ENCODE data around the gene PCK1. TPM values are rescaled to one million over a fixed set of nuclear protein-coding genes. Genes with fewer than 3 reads are reported as not detected.

The PCK1 gene
- total and polyA plus RNA-seq, 4 donors, result 0.30 to 0.90 (median 0.58) TPM

DNA sequence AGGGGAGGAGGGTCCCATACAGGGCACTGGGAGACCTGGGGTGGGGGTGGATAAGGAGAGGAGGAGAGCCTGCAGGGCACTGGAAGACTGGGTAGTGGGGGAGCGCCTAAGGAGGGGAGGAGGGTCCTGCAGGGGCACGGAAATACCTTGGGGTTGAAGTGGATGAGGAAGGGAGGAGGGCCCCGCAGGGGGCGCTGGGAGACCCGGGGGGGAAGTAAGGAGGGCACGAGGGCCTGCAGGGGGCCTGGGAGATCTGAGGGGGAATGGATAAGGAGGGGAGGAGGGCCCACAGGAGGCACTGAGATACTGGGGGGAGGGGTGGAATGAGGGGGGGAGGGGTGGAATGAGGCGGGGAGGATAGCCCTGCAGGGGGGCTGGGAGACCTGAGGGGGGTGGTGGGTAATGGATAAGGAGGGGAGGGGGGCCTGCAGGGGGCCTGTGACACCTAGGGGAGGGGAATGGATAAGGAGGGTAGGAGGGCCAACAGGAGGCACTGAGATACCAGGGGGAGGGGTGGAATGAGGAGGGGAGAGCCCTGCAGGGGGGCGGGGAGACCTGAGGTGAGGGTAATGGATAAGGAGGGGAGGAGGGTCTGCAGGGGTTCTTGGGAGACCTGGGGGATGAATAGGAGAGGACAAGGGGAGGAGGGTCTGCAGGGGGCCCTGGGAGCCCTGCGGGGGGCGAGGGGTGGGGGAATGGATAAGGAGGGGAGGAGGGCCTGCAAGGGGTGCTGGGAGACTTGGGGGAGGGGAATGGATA is 35.4 kb upstream of the PCK1 start:
- 82% methylated on average over 6 of the region's 10 CpGs for WGBS (ENCODE audit: insufficient coverage)
- Histone ChIP-seq H3K27me3 (ENCODE audit: control insufficient read depth, insufficient read depth, low read length) (no peaks in the 10 kb centered on the region), H3K36me3 (ENCODE audit: control insufficient read depth, insufficient read depth, low read length) (no peaks in the 10 kb centered on the region), H3K27ac (ENCODE audit: low read depth, low read length) (no peak overlapping the region), H3K4me3 (ENCODE audit: low read depth, low read length) (no peak overlapping the region), H3K4me1 (ENCODE audit: control insufficient read depth, insufficient read depth, low read length) (no peaks in the 10 kb centered on the region), H3K9me3 (ENCODE audit: control insufficient read depth, insufficient read depth, low read length) (no peaks in the 10 kb centered on the region)
- DNase-seq (ENCODE audit: low read depth in 4 of 6, low spot score in 6 of 6), result no peak

DNA sequence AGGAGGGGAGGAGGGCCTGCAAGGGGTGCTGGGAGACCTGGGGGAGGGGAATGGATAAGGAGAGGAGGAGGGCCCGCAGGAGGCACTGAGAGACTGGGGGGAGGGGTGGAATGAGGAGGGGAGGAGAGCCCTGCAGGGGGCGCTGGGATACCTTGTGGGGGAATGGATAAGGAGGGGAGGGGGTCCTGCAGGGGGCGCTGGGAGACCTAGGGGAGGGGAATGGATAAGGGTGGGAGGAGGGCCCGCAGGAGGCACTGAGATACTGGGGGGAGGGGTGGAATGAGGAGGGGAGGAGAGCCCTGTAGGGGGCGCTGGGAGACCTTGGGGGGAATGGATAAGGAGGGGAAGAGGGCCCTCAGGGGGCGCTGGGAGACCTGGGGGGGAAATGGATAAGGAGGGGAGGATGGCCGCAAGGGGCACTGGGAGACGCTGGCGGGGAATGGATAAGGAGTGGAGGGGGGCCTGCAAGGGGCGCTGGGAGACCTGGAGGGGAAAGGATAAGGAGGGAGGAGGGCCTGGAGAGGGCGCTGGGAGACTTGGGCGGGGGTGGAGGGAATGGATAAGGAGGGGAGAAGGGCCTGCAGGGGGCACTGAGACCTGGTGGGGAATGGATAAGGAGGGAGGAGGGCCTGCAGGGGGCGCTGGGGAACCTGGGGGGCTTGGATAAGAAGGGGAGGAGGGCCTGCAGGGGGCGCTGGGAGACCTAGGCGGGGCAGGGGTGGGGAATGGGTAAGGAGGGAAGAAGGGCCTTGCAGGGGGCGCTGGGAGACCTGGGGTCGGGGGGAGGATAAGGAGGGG is 34.6 kb upstream of the PCK1 start:
- H3K36me3 ChIP-seq (ENCODE audit: control insufficient read depth, insufficient read depth, low read length), result no peaks in the 10 kb centered on the region
- H3K9me3 ChIP-seq (ENCODE audit: control insufficient read depth, insufficient read depth, low read length), result no peaks in the 10 kb centered on the region
- no peaks in the 10 kb centered on the region for H3K27me3 ChIP-seq (ENCODE audit: control insufficient read depth, insufficient read depth, low read length)
- H3K4me1 ChIP-seq (ENCODE audit: control insufficient read depth, insufficient read depth, low read length), result no peaks in the 10 kb centered on the region
- H3K27ac ChIP-seq (ENCODE audit: low read depth, low read length), result no peak overlapping the region
- DNase-seq (ENCODE audit: low read depth in 4 of 6, low spot score in 6 of 6), result no peak
- H3K4me3 ChIP-seq (ENCODE audit: low read depth, low read length), result no peak overlapping the region
- WGBS (ENCODE audit: insufficient coverage), result 80% methylated on average over 16 of the region's 17 CpGs

DNA sequence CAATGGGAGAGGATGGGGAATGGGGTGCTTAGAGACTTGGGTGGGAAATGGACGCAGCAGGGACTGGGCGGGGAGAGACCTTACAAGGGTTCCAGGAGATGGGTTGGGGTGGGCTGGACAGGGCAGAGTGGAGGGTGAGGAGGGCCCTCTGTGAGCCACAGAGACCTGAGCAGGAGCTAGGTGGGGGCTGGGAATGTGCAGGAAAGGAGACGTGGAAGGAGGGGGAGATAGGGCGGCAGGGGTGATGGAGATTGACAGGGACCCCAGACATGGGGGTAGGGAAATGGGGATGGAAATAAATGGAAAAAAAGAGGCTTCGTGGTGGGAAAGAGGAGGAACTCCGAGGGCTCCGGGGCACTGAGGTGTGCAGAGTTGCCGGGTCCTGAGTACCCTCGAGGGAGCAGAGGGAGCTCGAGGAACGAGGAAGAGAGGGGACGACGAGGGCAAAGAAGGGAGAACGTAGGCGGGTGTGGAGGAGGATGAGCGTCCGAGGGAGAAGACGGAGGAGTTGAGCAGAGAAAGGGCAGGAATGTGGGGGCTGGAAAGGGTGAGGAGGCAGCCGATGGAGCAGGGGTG is 33.9 kb upstream of the PCK1 start:
- no peak for DNase-seq (ENCODE audit: low read depth in 4 of 6, low spot score in 6 of 6)
- Histone ChIP-seq H3K4me1 (ENCODE audit: control insufficient read depth, insufficient read depth, low read length) (no peaks in the 10 kb centered on the region), H3K27me3 (ENCODE audit: control insufficient read depth, insufficient read depth, low read length) (no peaks in the 10 kb centered on the region), H3K4me3 (ENCODE audit: low read depth, low read length) (no peak overlapping the region), H3K36me3 (ENCODE audit: control insufficient read depth, insufficient read depth, low read length) (no peaks in the 10 kb centered on the region), H3K27ac (ENCODE audit: low read depth, low read length) (no peak overlapping the region), H3K9me3 (ENCODE audit: control insufficient read depth, insufficient read depth, low read length) (no peaks in the 10 kb centered on the region)
- WGBS (ENCODE audit: insufficient coverage), result 65% methylated on average over 19 of the region's 19 CpGs

DNA sequence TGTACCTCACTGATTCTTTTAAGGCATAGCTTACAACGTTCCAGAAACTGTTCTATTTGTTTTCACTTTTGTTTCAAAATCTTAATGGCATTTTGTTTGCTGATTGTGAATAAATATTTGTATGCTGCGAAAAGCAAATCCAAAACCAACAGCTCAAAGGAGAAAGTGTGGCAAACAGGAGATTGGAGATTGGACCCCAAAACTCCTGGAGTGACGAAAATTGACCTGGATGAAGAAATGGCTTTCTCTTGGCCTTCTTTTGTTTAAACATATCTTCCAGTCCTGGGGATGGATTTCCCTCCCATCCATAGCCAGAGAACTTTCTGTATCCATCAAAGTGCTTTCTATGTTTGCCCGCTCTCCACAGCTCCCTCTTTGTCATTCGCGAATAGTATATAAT is 33.2 kb upstream of the PCK1 start:
- no peaks in the 10 kb centered on the region for H3K27me3 ChIP-seq (ENCODE audit: control insufficient read depth, insufficient read depth, low read length)
- no peaks in the 10 kb centered on the region for H3K4me1 ChIP-seq (ENCODE audit: control insufficient read depth, insufficient read depth, low read length)
- H3K4me3 ChIP-seq (ENCODE audit: low read depth, low read length), result no peak overlapping the region
- H3K9me3 ChIP-seq (ENCODE audit: control insufficient read depth, insufficient read depth, low read length), result no peaks in the 10 kb centered on the region
- H3K27ac ChIP-seq (ENCODE audit: low read depth, low read length), result no peak overlapping the region
- 100% methylated on average over 1 of the region's 6 CpGs for WGBS (ENCODE audit: insufficient coverage)
- H3K36me3 ChIP-seq (ENCODE audit: control insufficient read depth, insufficient read depth, low read length), result no peaks in the 10 kb centered on the region
- DNase-seq (ENCODE audit: low read depth in 4 of 6, low spot score in 6 of 6), result no peak

DNA sequence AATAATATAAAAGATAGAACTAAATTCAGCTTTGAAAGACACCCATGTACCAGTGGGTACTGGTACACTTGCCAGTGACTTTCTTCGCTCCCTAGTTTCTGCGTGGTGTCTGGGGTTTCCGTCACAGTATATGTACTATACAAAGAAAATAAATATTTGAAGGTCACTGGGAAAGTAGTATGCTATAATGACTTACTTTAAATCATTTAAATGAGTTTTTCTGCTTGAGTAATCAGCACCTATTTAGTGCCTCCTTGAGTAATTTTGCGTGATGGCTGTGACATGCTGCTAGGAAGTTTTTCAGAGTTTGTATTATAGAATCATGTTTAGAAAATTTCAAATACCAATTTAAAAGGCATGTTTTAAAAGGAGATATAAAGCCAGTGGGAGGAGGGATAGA is 32.8 kb upstream of the PCK1 start:
- H3K4me3 ChIP-seq (ENCODE audit: low read depth, low read length), result no peak overlapping the region
- WGBS (ENCODE audit: insufficient coverage), result no CpG with 5 or more reads among the region's 4 CpGs
- DNase-seq (ENCODE audit: low read depth in 4 of 6, low spot score in 6 of 6), result no peak
- no peaks in the 10 kb centered on the region for H3K4me1 ChIP-seq (ENCODE audit: control insufficient read depth, insufficient read depth, low read length)
- H3K27me3 ChIP-seq (ENCODE audit: control insufficient read depth, insufficient read depth, low read length), result no peaks in the 10 kb centered on the region
- H3K36me3 ChIP-seq (ENCODE audit: control insufficient read depth, insufficient read depth, low read length), result no peaks in the 10 kb centered on the region
- no peak overlapping the region for H3K27ac ChIP-seq (ENCODE audit: low read depth, low read length)
- H3K9me3 ChIP-seq (ENCODE audit: control insufficient read depth, insufficient read depth, low read length), result peaks cover 1% of the 10 kb centered on the region

DNA sequence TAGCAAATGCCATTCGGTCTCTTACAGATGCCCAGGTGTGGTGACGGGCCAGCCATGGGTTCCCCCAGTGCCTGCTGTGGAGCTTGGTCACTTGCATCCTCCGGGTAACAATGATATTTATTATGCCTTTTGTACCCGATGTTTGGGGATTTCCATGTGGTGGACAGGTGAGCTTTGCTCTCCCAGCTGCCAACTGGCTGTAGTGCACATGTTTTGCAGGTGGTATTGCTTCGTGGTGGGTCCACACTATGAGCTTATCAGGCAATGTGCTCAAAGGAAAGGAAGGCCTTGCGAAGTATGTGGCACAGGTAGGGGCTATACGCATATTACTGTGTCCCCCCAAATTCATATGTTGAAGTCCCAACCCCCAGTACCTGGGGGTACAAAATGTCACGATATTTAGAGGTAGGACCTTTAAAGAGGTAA is 31.7 kb upstream of the PCK1 start:
- Histone ChIP-seq H3K27me3 (ENCODE audit: control insufficient read depth, insufficient read depth, low read length) (no peaks in the 10 kb centered on the region), H3K9me3 (ENCODE audit: control insufficient read depth, insufficient read depth, low read length) (peaks cover 1% of the 10 kb centered on the region)
- WGBS (ENCODE audit: insufficient coverage), result 98% methylated on average over 4 of the region's 8 CpGs

DNA sequence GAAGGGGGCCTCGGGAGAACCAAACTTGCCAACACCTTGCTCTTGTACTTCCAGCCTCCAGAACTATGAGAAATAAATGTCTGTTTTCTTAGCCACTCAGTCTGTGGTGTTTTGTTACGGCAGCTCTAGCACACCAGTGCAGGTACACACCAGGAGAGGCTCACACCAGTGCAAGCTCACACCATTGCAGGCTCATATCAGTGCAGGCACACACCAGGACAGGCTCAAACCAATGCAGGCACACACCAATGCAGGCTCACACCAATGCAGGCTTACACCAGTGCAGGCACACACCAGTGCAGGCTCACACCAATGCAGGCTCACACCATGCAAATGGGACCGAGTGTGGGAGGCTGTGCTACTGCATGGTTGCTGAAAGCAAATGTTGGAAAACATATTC is 31.1 kb upstream of the PCK1 start:
- H3K27ac ChIP-seq (ENCODE audit: low read depth, low read length), result no peak overlapping the region
- H3K9me3 ChIP-seq (ENCODE audit: control insufficient read depth, insufficient read depth, low read length), result peaks cover 1% of the 10 kb centered on the region
- no peaks in the 10 kb centered on the region for H3K36me3 ChIP-seq (ENCODE audit: control insufficient read depth, insufficient read depth, low read length)
- H3K4me1 ChIP-seq (ENCODE audit: control insufficient read depth, insufficient read depth, low read length), result no peaks in the 10 kb centered on the region
- no peak for DNase-seq (ENCODE audit: low read depth in 4 of 6, low spot score in 6 of 6)
- H3K27me3 ChIP-seq (ENCODE audit: control insufficient read depth, insufficient read depth, low read length), result no peaks in the 10 kb centered on the region
- no peak overlapping the region for H3K4me3 ChIP-seq (ENCODE audit: low read depth, low read length)
- WGBS (ENCODE audit: insufficient coverage), result 89% methylated on average over 3 of the region's 3 CpGs

More for the DNA sequence above, 31.7 kb upstream of the PCK1 start:
- DNase-seq (ENCODE audit: low read depth in 4 of 6, low spot score in 6 of 6), result no peak
- no peaks in the 10 kb centered on the region for H3K4me1 ChIP-seq (ENCODE audit: control insufficient read depth, insufficient read depth, low read length)
- no peak overlapping the region for H3K27ac ChIP-seq (ENCODE audit: low read depth, low read length)
- H3K36me3 ChIP-seq (ENCODE audit: control insufficient read depth, insufficient read depth, low read length), result no peaks in the 10 kb centered on the region
- H3K4me3 ChIP-seq (ENCODE audit: low read depth, low read length), result no peak overlapping the region

DNA sequence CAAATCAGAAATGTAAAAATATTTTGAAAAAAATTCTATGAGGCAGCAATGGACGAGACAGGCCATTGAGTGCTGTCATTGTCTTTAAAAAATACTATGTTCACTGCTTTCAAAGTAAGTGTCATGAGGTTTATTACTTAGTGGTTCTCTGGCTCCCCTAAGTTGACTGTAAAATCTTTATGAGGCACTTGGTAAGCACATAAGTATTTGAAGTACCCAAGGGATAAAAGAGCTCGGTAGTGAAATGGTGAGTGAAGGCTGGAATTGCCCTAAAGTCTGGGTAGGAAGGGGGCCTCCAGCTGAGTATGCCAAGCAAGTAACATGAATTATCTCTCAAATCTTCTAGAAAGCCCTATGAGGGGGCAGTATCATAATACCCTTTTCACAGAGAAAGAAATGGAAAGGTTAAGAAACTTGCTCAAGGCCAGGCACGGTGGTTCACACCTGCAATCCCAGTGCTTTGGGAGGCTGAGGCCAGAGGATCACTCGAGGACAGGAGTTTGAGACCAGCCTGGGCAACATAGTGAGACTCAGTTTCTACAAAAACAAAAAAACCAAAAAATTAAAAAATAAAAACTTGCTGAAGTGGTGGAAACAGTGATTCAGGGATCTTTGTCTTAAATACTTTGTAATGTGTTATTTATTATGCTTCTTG is 30.5 kb upstream of the PCK1 start:
- H3K27ac ChIP-seq (ENCODE audit: low read depth, low read length), result no peak overlapping the region
- peaks cover 1% of the 10 kb centered on the region for H3K9me3 ChIP-seq (ENCODE audit: control insufficient read depth, insufficient read depth, low read length)
- no peak overlapping the region for H3K4me3 ChIP-seq (ENCODE audit: low read depth, low read length)
- 44% methylated on average over 3 of the region's 4 CpGs for WGBS (ENCODE audit: insufficient coverage)
- no peaks in the 10 kb centered on the region for H3K36me3 ChIP-seq (ENCODE audit: control insufficient read depth, insufficient read depth, low read length)
- DNase-seq (ENCODE audit: low read depth in 4 of 6, low spot score in 6 of 6), result no peak
- no peaks in the 10 kb centered on the region for H3K4me1 ChIP-seq (ENCODE audit: control insufficient read depth, insufficient read depth, low read length)
- no peaks in the 10 kb centered on the region for H3K27me3 ChIP-seq (ENCODE audit: control insufficient read depth, insufficient read depth, low read length)

DNA sequence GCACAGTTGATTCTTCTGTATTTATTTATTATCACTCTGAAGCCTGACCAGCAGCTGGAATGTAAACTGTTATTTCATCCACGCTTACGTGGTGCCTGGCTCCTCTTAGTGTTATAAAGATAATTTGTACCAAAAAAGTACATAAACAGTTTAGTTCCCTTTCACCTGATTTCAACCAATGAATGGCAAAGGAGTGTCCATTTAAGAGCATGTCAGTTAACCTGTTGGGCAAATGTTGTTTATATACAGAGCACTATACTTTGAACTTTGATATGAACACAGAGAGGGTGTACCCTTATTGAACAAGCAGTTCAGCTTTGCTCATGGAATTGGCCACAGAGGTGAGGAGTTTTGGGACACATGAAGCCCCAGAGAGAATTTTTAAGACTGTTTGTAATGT is 28.8 kb upstream of the PCK1 start:
- Histone ChIP-seq H3K4me3 (ENCODE audit: low read depth, low read length) (no peak overlapping the region), H3K27me3 (ENCODE audit: control insufficient read depth, insufficient read depth, low read length) (no peaks in the 10 kb centered on the region), H3K27ac (ENCODE audit: low read depth, low read length) (no peak overlapping the region), H3K36me3 (ENCODE audit: control insufficient read depth, insufficient read depth, low read length) (no peaks in the 10 kb centered on the region), H3K4me1 (ENCODE audit: control insufficient read depth, insufficient read depth, low read length) (no peaks in the 10 kb centered on the region), H3K9me3 (ENCODE audit: control insufficient read depth, insufficient read depth, low read length) (peaks cover 3% of the 10 kb centered on the region)
- no CpG with 5 or more reads among the region's 2 CpGs for WGBS (ENCODE audit: insufficient coverage)
- DNase-seq (ENCODE audit: low read depth in 4 of 6, low spot score in 6 of 6), result no peak
